Measurements from ENCODE around the gene SERBP1.

Gene SERBP1

DNA sequence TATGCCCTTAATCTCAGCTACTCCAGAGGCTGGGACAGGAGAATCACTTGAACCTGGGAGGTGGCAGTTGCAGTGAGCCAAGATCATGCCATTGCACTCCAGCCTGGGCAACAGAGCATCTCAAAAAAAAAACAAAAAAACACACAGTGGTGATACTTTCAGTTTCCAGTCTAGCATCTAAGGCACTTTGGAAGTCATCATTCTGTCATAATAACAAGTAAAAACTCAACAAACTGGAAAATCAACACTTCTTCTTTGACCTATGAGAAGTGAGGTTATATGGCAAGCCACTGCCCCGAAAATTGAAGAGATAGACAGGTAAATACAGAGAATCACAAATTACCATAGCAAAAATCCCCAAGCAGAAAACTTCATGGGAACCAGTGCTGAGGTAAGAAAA is 70.6 kb downstream of the SERBP1 start:
- no peak for FAIRE-seq

Data from colon (tissue), 2 donors.